HepG2 (cell line): ENCODE measurements around the gene SERTAD3. TPM values are rescaled to one million over a fixed set of nuclear protein-coding genes. Genes with fewer than 3 reads are reported as not detected.

ENCODE experiments used
- ADNP ChIP-seq: sonication (generic); formaldehyde crosslinking; IDR thresholded peaks from 2 replicates; pipeline ENCODE4 v1.4.0; 2020; ENCODE audit warnings: missing genetic modification reagents
- ARNT ChIP-seq: fragments of 450-650 bp; IDR thresholded peaks from 2 replicates; pipeline ENCODE4 v1.6.1; 2017
- ARNT2 ChIP-seq: sonication (generic); formaldehyde crosslinking; IDR thresholded peaks from 2 replicates; pipeline ENCODE4 v1.8.0; 2022; ENCODE audit warnings: mild to moderate bottlenecking, low read depth, missing genetic modification reagents, moderate library complexity
- ATAD3A ChIP-seq: sonication (generic); formaldehyde crosslinking; IDR thresholded peaks from 2 replicates; pipeline ENCODE4 v1.4.0; 2020; ENCODE audit warnings: missing genetic modification reagents
- CENPBD1 ChIP-seq: sonication (generic); formaldehyde crosslinking; IDR thresholded peaks from 2 replicates; pipeline ENCODE4 v1.8.0; 2022; ENCODE audit warnings: missing genetic modification reagents, low read depth, mild to moderate bottlenecking, borderline replicate concordance
- FOXA1 ChIP-seq, 2 experiments: fragments of 450-650 bp in 1 of 2; sonication (generic) in 1 of 2; formaldehyde crosslinking in 1 of 2; IDR thresholded peaks; 2 replicates each; pipeline versions ENCODE4 v1.4.0 to v1.6.1; 2016 to 2020; ENCODE audit warnings: missing genetic modification reagents in 1 of 2
- GPN1 ChIP-seq: sonication (generic); formaldehyde crosslinking; IDR thresholded peaks from 2 replicates; pipeline ENCODE4 v1.5.1; 2020; ENCODE audit warnings: missing genetic modification reagents, borderline replicate concordance
- HOMEZ ChIP-seq: IDR thresholded peaks from 2 replicates; pipeline ENCODE4 v1.6.1; 2016; ENCODE audit warnings: low read depth
- KDM6A ChIP-seq: IDR thresholded peaks from 2 replicates; pipeline ENCODE4 v1.6.1; 2016; ENCODE audit warnings: low read depth
- KLF12 ChIP-seq: sonication (generic); formaldehyde crosslinking; IDR thresholded peaks from 2 replicates; pipeline ENCODE4 v1.4.0; 2020; ENCODE audit warnings: missing genetic modification reagents, borderline replicate concordance
- MTF2 ChIP-seq: sonication (generic); formaldehyde crosslinking; IDR thresholded peaks from 2 replicates; pipeline ENCODE4 v1.5.0; 2020; ENCODE audit warnings: missing genetic modification reagents, borderline replicate concordance
- NCOA2 ChIP-seq: sonication (generic); formaldehyde crosslinking; IDR thresholded peaks from 2 replicates; pipeline ENCODE4 v1.8.0; 2022; ENCODE audit warnings: inconsistent platforms
- NFATC3 ChIP-seq: sonication (generic); formaldehyde crosslinking; IDR thresholded peaks from 2 replicates; pipeline ENCODE4 v1.5.1; 2020; ENCODE audit warnings: mild to moderate bottlenecking, missing genetic modification reagents
- PAX8 ChIP-seq: sonication (generic); formaldehyde crosslinking; IDR thresholded peaks from 2 replicates; pipeline ENCODE4 v1.8.0; 2022; ENCODE audit warnings: mild to moderate bottlenecking, missing genetic modification reagents, borderline replicate concordance
- RFX5 ChIP-seq: IDR thresholded peaks from 2 replicates; pipeline ENCODE4 v1.6.1; 2011; ENCODE audit warnings: low read depth, low read length, improper control_type of control experiment
- SAP130 ChIP-seq: IDR thresholded peaks from 2 replicates; pipeline ENCODE4 v1.6.1; 2016; ENCODE audit warnings: low read depth
- ZBTB42 ChIP-seq: sonication (generic); formaldehyde crosslinking; IDR thresholded peaks from 2 replicates; pipeline ENCODE4 v1.5.0; 2020; ENCODE audit warnings: mild to moderate bottlenecking, missing genetic modification reagents
- ZNF142 ChIP-seq: sonication (generic); formaldehyde crosslinking; IDR thresholded peaks from 2 replicates; pipeline ENCODE4 v1.4.0; 2020; ENCODE audit warnings: missing genetic modification reagents
- ZNF24 ChIP-seq: fragments of 450-650 bp; IDR thresholded peaks from 2 replicates; pipeline ENCODE4 v1.6.1; 2017; ENCODE audit warnings: antibody characterized with exemption, mild to moderate bottlenecking
- ZNF292 ChIP-seq: sonication (generic); formaldehyde crosslinking; IDR thresholded peaks from 2 replicates; pipeline ENCODE4 v1.8.1; 2022; ENCODE audit warnings: mild to moderate bottlenecking, low read depth, missing genetic modification reagents, borderline replicate concordance
- ZNF30 ChIP-seq: sonication (generic); formaldehyde crosslinking; IDR thresholded peaks from 2 replicates; pipeline ENCODE4 v1.5.0; 2020; ENCODE audit warnings: mild to moderate bottlenecking, missing genetic modification reagents
- ZNF790 ChIP-seq: sonication (generic); formaldehyde crosslinking; IDR thresholded peaks from 2 replicates; pipeline ENCODE4 v1.8.0; 2022; ENCODE audit warnings: missing genetic modification reagents, mild to moderate bottlenecking, borderline replicate concordance
- polyA plus RNA-seq, 8 experiments: library from polyadenylated mRNA; depleted of rRNA in 3 of 8; stranded (reverse) in 7 of 8; unstranded in 1 of 8; fragments of >200 nt; fragmentation: Illumina TruSeq in 4 of 8; extraction: Trizol in 4 of 8; gene quantifications; 2 replicates each; pipeline versions ENCODE4 v1.2.1 to v1.2.3, GENCODE V29; 2011 to 2016; ENCODE audit warnings: low read depth in 4 of 8, missing spikeins in 1 of 8, mixed read lengths in 1 of 8; ENCODE audit not compliant: insufficient read depth in 1 of 8
- total RNA-seq, 5 experiments: library from RNA; depleted of rRNA; stranded (reverse); fragments of >200 nt; fragmentation: Illumina TruSeq; extraction: Trizol; gene quantifications; 2 replicates each; pipeline ENCODE4 v1.2.3, GENCODE V29; 2016; ENCODE audit warnings: low read depth in 1 of 5

SERTAD3 gene
- total and polyA plus RNA-seq, 2 of the 13 experiments (the other 11 are each of a cell fraction or from before 2014, with no cell fraction given) = 9.6 to 16.9 TPM

- TF ChIP-seq HOMEZ (CRISPR knock-in tag) (no peak), SAP130 (CRISPR knock-in tag) (peak; percentile 86), ZBTB42 (CRISPR knock-in tag) (no peak), NCOA2 (CRISPR knock-in tag) (no peak), NFATC3 (CRISPR knock-in tag) (no peak), ATAD3A (no peak), MTF2 (CRISPR knock-in tag) (no peak), RFX5 (no peak), ZNF30 (CRISPR knock-in tag) (no peak), ARNT (no peak), ZNF24 (no peak), ADNP (no peak), ARNT2 (CRISPR knock-in tag) (no peak), ZNF790 (no peak; the same call in 1 of the 2 replicates), ZNF292 (no peak), FOXA1 (IDR thresholded peaks at IDR 0.05) (no peak), FOXA1 (CRISPR knock-in tag; IDR thresholded peaks at IDR 0.05) (no peak), GPN1 (CRISPR knock-in tag) (no peak), CENPBD1 (CRISPR knock-in tag) (no peak), KLF12 (CRISPR knock-in tag) (no peak), KDM6A (CRISPR knock-in tag) (no peak), ZNF142 (CRISPR knock-in tag) (no peak), PAX8 (no peak)
Measured at GRCh38 chr19:40443131-40443999, 770 bp downstream of the SERTAD3 start (continued).
